Transverse colon (tissue), 3 donors: ENCODE measurements around the gene NPM3.

Source experiments
- POLR2A ChIP-seq: fragments of 450-650 bp; IDR thresholded peaks from one replicate; pipeline ENCODE4 v1.6.1; 2016; ENCODE audit warnings: antibody characterized with exemption, mild to moderate bottlenecking, moderate library complexity
- TF ChIP-seq, protein P1 (sequence below), 5 experiments: fragments of 200-600 bp in 3 of 5; fragments of 450-650 bp in 2 of 5; sonication (generic) in 3 of 5; IDR thresholded peaks; 1 replicate in 2 of 5; 2 replicates in 3 of 5; pipeline ENCODE4 v1.5.1; 2016 to 2017; ENCODE audit warnings: antibody characterized with exemption in 5 of 5, inconsistent platforms in 3 of 5, mild to moderate bottlenecking in 2 of 5, moderate library complexity in 1 of 5

DNA sequence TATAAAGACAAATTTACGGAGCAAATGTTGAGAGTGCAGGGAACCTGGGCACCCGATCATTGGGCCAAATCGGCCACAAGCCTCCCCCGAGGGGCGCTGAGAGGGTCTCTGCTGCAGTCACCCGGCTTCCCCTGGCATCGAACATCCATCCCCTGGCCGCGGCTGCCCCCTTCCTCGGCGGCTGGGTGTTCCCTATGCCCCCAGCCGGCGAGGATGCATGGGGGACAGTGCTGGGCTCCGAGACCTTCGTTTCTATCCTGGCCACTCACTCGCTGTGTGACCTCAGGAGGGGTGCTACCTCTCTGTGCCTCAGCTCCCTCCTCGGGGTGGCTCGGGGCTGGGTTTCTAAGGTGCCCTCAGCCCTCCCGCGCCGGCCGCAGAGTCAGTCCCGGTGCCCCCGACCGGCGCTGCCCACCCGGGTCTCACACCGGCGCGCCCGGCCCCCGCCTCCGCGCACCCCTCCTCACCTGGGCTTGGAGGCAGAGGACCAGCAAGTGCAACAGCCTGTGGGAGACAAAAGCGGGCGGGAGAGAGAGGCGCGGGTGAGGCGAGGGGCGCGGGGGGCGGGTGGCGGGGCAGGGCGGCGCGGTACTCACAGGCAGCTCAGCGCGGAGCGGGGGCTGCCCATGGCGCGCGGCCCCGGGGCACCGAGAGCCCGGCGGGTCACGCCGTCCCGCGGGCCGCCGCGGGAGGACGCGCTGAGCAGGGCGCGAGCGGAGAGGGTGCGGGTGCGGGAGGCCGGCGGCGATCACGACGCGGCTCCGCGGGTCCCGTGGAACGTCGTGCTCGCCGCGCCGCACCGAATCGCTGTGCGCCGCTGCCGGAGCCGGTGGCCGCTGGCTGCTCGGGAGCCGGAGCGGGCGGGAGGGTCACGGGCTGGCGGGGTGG lies 7.7 kb downstream of the NPM3 start, which contains the start of gene FGF8:
- TF ChIP-seq POLR2A, result no peak
- TF ChIP-seq, protein P1, sequence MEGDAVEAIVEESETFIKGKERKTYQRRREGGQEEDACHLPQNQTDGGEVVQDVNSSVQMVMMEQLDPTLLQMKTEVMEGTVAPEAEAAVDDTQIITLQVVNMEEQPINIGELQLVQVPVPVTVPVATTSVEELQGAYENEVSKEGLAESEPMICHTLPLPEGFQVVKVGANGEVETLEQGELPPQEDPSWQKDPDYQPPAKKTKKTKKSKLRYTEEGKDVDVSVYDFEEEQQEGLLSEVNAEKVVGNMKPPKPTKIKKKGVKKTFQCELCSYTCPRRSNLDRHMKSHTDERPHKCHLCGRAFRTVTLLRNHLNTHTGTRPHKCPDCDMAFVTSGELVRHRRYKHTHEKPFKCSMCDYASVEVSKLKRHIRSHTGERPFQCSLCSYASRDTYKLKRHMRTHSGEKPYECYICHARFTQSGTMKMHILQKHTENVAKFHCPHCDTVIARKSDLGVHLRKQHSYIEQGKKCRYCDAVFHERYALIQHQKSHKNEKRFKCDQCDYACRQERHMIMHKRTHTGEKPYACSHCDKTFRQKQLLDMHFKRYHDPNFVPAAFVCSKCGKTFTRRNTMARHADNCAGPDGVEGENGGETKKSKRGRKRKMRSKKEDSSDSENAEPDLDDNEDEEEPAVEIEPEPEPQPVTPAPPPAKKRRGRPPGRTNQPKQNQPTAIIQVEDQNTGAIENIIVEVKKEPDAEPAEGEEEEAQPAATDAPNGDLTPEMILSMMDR (IDR thresholded peaks at IDR 0.05), result no peak
